Measurements from ENCODE around the gene FLT3.

The FLT3 gene

GRCh38 chr13:27959976-27960361 lies 140.4 kb downstream of the FLT3 start:
- H3K4me3 Mint-ChIP-seq, result no peak overlapping the region
- H3K36me3 Mint-ChIP-seq, result no peaks in the 10 kb centered on the region
- H3K27me3 Mint-ChIP-seq, result peaks cover 58% of the 10 kb centered on the region
- H3K9me3 Mint-ChIP-seq, result no peaks in the 10 kb centered on the region
- H3K27ac Mint-ChIP-seq, result no peak overlapping the region
- peaks cover 4% of the 10 kb centered on the region for H3K4me1 Mint-ChIP-seq

- no peaks in the 10 kb centered on the region for H3K9me3 Mint-ChIP-seq
- no peak overlapping the region for H3K4me3 Mint-ChIP-seq
- H3K36me3 Mint-ChIP-seq, result no peaks in the 10 kb centered on the region
- H3K27ac Mint-ChIP-seq, result no peak overlapping the region
- H3K4me1 Mint-ChIP-seq, result peaks cover 12% of the 10 kb centered on the region
- peaks cover 54% of the 10 kb centered on the region for H3K27me3 Mint-ChIP-seq
These were observed 143.6 kb downstream of the FLT3 start for GRCh38 chr13:27956576-27957300.

GRCh38 chr13:27955014-27955591 lies 145.3 kb downstream of the FLT3 start:
- H3K4me1 Mint-ChIP-seq, result peaks cover 10% of the 10 kb centered on the region

GRCh38 chr13:27954406-27954851 lies 145.9 kb downstream of the FLT3 start:
- Mint-ChIP-seq H3K4me1 (peaks cover 7% of the 10 kb centered on the region), H3K36me3 (peaks cover 2% of the 10 kb centered on the region), H3K27me3 (peaks cover 56% of the 10 kb centered on the region), H3K4me3 (peak overlapping the region; percentile 82), H3K9me3 (peaks cover 7% of the 10 kb centered on the region), H3K27ac (no peak overlapping the region)

More at GRCh38 chr13:27955014-27955591, 145.3 kb downstream of the FLT3 start:
- Mint-ChIP-seq H3K4me3 (no peak overlapping the region), H3K27me3 (peaks cover 57% of the 10 kb centered on the region), H3K27ac (no peak overlapping the region), H3K36me3 (no peaks in the 10 kb centered on the region), H3K9me3 (peaks cover 2% of the 10 kb centered on the region)

- Mint-ChIP-seq H3K4me1 (peaks cover 7% of the 10 kb centered on the region), H3K27ac (no peak overlapping the region), H3K27me3 (peaks cover 52% of the 10 kb centered on the region), H3K9me3 (peaks cover 7% of the 10 kb centered on the region), H3K36me3 (peaks cover 2% of the 10 kb centered on the region), H3K4me3 (peak overlapping the region; percentile 82)
These were observed 146.5 kb downstream of the FLT3 start for GRCh38 chr13:27953676-27954405.
